DMS 273 (cell line): ENCODE results near the gene C3orf33.
"Not testable (repeated sequence)": the region's sequence is repeated elsewhere in the genome, so short reads cannot be mapped to it uniquely, and the experiment has no call there.

Experiments
- DNase-seq: peaks from one replicate; lab custom pipeline; 2025; ENCODE audit not compliant: unreplicated experiment; lab: John Stamatoyannopoulos, UW

The C3orf33 gene, protein sequence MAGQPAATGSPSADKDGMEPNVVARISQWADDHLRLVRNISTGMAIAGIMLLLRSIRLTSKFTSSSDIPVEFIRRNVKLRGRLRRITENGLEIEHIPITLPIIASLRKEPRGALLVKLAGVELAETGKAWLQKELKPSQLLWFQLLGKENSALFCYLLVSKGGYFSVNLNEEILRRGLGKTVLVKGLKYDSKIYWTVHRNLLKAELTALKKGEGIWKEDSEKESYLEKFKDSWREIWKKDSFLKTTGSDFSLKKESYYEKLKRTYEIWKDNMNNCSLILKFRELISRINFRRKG

DNA sequence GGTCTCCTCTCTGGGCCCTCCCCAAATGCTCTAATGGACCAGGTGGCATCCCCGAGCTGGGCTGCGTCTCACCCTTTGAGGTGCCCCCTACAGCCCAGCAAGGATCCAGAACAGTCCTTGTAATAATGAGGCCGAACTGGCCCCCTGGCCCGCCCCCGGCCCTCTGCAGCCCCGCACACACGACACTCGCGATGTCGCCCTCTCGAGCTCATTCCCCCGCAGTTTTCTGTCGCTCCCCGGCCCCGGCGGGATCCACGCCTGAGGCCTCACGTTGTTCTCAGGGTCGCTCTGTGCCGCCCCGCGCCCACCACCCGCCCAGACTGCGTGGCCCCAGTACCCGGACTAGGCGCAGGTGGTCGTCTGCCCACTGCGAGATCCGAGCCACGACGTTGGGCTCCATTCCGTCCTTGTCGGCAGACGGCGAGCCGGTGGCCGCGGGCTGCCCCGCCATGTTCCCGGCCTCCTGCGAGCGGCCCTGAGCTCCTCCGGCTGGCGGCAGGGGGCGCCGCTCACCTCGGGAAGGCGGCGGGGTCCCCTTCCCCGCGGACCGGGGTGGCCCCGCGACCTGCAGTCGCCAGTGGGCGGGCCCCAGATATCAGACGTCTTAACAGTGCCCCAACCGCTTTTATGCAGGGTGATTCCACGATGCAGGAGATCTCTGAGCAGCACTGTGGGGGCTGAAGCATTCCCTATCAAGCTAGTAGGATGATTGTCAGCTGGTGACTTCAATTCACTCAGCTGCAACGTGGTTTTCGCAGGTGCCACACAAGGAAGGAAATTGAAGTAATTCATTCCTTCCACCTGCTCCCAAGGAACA lies at the start of gene C3orf33:
C3orf33 (minus strand) TSS at position 477 of the 817 bp plus-strand sequence; CDS start at position 451, 26 bp downstream.
- DNase-seq: peak; percentile 91

DNA sequence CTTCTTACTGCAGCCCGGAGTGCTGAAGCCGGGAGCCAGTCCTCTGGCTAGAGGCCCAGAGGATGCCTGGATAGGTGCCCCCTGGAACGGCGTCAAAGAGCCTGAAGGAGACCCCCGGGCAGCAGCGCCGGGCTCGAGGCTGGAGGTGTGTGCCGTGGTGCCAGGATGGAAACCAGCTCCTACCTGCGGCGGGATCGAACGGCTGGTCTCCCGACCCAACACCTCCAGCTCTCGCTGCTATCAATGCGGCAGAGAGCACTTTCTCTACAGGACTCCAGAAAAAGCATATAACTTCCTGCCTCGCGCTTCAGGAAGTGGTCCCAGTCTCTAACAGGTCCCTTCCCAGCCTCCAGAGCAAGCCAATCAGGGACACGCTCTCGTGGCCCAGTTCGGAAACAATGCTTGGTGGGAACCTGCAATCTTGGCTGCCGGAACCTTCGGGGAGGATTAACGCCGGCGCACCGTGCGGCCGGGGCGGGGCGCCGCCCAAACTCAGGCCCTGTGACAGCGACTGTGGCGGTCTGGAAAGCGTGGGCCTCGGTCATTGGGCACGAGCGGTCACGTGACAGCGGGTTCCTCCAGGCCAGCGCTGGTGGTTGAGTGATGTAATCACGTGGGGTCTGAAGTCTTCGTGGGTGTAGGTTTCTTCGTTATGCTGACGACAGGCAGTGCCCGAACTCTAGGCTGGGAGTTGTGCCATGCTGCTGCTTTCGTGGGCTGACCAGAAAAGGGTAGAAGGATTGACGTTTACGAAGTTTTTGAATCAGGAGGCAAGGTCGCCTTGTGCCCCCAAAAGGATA lies 48.3 kb upstream of the C3orf33 start, which contains the start of gene SLC33A1:
SLC33A1 (minus strand) TSS at position 287 of the 800 bp plus-strand sequence. CDS start 430 bp downstream, outside the sequence.
- DNase-seq: peak; percentile 100

DNA sequence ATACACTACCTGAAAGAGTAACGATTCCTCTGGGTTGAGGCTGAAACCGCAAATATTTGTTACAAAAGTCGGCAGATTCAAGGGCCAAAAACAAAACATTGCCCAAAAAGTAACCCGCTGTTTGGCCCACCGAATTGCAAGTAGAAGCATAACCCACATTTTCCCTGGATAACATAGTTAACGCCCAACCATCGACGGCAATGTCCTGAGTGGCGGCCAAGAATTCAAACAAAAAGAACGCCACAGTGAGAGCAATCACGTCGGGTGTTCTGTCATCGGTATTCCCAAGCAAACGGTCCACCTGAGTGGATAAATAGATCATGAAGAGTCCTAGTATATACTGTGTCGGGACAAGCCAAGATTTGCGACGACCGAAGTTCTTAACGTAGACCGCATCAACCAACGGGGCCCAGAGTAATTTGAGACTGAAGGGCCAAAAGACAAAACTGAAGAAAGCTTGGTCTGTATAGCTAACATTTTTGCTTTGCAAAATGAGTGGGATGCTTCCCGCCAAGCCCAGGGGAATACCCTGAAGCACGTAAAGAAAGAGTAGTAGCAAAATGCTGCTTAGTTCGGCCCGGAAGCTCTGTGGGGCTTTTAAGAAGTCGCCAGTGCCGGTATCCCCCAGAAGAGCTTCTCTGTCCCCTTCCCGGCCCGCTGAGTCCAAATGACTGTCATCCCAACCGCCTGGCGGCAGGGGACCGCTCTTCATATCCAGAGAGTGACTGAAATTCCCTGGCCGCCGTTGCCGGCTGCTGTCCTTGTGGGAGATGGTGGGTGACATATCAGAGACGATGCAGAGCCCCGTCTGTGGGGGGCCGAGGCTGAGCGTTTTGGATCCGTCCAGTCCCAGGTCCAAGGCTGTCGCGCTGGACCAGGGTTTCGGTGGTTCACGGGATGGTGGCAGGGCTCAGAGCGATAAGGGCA lies 47.4 kb upstream of the C3orf33 start:
- DNase-seq: peak; percentile 73

DNA sequence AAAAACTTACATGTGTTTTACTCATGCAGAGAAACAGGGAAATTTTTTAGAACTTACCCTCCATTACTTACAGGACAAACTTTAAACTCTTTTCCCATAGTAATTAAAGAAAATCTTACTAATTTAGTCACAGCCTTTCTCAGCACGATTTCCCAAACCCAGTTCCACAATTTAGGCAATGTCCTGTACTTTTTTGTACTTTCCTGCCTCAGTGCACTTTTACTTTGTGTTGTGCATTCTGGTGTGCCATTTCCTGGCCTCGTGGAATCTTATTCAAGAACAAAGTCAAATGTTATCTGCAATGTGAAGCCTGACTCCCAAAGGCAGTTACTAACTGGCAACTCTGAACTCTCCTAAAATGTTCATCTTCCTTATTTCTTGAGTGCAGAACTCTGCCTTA lies 46.3 kb upstream of the C3orf33 start:
- no peak for DNase-seq

DNA sequence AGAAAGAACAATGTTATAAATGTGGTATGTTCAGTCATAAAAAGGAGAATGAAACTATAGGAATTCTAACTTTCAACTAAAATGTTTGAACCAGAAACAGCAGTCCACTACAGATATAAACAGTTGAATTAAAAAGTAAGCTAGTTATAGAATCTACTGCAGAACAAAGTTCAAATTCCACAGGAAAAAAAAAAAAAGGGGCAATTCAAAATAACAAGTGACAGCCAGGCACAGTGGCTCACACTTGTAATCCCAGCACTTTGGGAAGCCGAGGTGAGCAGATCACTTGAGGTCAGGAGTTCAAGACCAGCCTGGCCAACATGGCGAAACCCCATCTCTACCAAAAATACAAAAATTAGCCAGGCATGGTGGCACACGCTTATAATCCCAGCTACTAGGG lies 43.3 kb upstream of the C3orf33 start:
- not testable (repeated sequence) for DNase-seq

DNA sequence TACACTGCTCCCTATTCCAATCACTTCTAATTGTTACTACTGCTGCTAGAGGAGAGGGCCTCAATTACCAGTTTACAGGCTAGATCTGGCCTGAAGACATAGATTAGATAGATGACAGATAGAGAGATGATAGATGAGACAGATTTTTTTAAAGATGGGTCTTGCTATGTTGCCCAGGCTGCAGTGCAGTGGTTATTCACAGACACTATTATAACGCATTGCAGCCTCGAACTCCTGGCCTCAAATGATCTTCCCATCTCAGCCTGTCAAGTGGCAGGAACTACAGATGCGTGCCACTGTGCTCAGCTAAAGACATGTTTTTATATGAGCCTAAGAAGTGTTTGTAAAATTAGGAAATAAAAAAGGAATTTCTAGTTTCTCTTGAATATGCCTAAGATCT lies 41.9 kb upstream of the C3orf33 start:
- DNase-seq: no peak

DNA sequence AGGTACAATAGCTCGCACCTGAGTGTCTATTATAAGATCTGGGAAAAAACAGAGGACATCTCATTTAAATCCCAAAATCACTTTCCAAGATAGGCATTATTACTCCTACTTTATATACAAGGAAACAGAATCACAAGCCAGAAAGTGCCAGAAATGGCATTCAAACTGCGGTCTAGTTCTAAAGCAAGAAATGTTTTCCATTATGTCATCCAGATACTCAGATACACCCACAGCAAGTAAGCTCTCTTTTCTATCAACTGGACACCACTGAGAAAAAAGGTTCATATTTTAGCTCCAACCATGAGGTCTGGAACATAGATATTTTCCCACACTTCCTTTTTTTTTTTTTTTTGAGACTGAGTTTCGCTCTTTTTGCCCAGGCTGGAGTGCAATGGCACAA lies 40.0 kb upstream of the C3orf33 start:
- DNase-seq: no peak

DNA sequence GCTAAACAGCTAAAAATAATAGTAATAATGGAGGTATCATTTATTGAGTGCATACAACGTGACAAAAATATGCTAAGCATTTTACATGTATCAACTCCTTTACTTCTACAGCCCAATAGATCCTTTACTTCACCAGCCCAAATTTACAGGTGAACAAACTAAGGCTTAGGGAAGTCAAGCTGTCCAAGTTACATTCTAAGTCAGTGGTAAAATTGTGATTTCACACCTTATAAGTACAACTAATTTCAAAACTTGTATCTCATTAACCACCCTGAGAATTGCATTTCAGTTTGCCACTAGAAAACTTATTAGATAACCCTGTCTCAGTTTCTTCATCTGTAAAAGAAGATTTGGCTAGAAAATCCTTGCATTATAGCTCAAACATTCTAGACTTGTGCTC lies 37.5 kb upstream of the C3orf33 start:
- no peak for DNase-seq

DNA sequence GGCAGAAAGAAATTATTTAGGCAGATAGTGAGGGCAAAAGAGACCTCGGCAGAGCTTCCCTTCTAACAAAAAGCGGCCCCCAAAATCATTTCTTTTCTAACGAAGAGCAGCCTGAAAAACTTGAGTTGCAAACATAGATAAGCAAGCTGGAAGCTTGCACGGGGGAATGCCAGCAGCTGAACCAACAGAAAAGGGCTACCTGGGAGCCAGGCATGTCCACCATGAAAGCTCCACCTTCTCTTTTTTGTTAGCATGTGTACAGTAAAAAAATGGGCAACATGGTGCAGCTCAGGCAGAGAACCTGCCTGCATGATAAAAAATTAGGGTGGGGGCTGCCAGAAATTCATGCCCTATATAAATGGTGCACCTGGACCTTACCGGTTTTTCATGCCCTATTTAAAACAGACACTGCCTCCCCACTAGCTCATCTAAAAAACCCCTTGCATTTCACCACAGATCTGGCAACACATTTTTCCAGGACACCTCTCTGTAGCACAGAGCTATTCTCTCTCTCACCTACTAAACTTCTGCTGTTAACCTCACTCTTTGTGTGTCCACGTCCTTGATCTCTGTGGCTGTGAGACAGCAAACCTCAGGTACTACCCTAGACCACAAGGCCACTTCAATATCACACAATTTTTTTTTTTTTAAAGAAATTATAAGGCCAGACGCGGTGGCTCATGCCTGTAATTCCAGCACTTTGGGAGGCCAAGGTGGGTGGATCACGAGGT lies 29.4 kb upstream of the C3orf33 start:
- DNase-seq: no peak

DNA sequence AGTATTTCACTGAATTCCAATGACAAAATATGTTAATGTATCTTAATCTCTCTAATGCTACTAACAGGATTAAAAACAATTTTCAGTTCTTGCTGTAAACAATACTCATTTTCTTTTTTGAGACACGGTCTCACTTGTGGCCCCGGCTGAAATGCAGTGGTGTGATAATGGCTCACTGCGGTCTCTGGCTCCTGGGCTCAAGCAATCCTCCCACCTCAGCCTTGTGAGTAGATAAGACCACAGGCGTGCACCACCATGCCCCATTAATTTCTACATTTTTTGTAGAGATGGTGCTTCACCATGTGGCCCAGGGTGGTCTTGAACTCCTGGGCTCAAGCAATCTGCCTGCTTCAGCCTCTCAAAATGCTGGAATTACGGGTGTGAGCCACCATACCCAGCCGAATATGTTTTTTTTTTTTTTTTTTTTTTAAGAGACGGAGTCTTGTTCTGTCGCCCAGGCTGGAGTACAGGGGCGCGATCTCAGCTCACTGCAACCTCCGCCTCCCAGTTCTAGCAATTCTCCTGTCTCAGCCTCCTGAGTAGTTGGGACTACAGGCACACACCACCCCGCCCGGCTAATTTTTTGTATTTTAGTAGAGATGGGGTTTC lies 22.5 kb upstream of the C3orf33 start:
- DNase-seq: not testable (repeated sequence)

DNA sequence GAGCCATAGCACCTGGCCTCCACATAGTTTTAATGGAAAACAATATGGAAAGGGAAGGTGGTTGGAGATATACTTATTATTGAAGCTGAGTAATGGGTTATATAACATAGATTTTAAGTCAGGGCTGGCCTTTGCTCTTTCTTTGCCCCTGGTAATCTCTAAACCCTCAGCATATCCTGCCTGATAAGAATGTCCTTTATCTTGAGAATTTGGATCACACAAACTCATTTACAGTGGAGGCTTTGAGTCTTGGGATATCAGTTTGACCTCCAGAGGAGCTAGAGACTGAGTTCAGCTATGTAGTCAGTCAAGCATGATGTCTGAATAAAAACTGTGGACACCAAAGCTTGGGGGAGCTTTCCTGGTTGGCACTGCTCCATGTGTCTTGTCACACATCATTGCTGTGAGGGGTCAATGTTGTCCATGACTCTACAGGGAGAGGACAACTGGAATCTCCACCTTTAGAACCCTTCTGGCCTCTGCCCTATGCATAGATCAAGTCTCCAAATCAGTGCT lies 9.0 kb upstream of the C3orf33 start:
- no peak for DNase-seq

DNA sequence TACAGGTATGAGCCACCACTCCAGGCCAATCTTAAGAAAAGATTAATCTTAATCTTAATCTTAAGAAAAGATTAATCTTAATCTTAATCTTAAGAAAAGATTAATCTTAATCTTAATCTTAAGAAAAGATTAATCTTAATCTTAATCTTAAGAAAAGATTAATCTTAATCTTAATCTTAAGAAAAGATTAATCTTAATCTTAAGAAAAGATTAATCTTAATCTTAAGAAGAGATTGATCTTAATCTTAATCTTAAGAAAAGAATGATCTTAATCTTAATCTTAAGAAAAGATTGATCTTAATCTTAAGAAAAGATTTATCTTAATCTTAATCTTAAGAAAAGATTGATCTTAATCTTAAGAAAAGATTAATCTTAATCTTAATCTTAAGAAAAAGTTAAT lies 7.1 kb upstream of the C3orf33 start:
- DNase-seq: not testable (repeated sequence)

DNA sequence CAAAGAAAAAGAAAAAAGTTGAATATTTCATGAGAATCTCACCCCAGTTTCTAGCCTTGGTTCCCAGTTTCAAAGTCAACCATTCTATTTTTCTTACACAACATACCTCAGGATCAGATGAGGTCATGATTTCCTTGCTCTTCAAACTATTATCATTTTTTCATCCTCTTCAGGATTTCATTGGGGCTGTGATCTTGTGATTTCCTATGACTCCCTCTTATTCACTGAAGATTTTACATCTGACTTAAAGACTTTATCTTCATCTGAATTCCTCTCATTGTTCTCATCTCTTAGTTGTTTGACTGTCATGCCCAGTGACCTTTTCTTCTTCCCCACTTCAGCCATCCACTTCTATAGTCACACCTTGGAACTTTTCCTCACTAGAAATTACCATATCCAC lies 3.1 kb upstream of the C3orf33 start:
- DNase-seq: no peak

DNA sequence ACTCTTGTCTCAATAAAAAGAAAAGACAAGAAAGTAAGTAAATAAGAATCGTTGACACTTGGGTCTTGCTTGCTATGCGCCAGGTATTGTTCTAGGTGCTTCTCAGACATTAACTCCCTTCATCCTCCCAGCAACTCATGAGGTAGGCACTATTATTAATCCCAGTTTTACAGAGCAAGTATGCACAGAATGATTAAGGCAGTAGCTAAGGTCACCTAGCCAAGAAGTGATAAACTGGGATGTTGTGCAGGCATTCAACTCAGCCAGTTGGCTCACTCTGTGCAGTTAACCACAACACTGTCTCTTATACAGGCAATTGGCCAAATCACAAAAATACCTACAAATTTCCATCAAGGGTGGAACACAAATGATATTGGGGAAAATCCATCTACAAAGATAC lies 1.7 kb upstream of the C3orf33 start:
- no peak for DNase-seq

DNA sequence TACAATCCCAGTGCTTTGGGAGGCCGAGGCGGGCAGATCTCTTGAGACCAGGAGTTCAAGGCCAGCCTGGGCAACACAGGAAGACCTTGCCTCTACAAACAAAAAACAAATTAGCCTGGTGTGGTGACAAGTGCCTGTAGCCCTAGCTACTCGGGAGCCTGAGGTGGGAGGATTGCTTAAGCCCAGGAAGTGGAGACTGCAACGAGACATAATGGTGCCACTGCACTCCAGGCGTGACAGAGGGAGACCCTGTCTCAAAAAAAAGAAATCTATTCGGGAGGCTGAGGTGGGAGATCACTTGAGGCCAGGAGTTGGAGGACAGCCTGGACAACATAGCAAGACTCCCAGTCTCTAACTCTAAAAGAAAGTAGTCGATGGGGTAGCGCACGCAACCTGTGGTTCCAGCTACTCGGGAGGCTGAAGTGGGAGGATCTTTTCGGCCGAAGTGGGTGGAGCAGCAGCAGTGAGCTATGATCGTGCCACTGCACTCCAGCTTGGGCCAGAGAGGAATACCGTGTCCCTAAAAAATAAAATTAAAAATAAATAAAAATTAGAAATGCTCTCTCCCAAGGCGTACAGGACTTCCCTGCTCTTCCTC lies 775 bp downstream of the C3orf33 start:
- DNase-seq: no peak

DNA sequence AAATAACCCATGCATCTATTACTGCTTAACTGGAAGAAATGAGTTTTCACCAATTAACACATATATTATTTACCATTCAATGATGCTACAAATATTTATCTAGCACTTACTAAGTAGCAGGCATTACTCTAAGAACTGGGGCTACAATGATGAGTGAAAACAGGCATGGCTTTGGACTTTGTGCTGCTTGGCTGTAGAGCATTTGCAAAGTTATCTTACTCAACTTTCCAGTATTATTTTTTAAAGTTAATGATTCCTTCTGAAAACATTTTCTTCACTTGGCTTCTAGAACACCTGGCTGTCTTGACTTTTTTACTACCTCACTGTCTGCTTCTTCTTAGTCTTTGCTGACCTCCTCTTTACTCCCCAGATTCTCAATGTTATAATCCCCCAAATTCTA lies 1.8 kb downstream of the C3orf33 start:
- no peak for DNase-seq

DNA sequence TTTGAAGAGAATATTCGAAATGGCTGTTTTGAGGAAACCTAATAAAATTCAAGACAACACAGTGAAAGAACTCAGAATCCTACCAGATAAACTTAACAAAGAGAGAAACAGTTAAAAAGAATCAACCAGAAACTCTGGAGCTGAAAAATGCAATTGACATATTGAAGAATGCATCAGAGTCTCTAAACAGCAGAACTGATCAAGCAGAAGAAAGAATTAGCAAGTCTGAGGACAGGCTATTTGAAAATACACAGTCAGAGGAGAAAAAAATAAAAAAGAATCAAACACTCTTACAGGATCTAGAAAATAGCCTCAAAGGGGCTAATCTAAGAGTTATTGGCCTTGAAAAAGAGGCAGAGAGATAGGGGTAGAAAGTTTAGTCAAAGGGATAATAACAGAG lies 13.5 kb downstream of the C3orf33 start:
- DNase-seq: no peak

DNA sequence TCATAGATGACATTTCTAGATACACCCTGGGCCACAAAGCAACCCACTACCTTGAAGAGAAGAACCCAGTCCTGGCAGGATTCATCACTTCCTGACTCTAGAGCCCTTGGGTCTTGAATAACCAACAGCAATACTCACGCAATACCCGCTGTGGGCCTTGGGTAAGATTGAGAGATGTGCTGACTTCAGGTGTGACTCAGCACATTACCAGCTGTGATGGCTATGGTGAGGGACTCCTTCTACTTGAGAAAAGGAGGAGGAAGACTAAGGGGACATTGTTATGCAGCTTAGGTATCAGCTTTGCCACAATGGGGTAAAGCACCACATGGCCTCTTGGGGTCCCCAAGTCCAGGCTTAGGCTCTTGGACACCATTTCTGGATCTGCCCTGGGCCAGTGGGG lies 14.9 kb downstream of the C3orf33 start:
- DNase-seq: no peak
